ENCODE data around the gene SRSF8.

SRSF8 gene

DNA sequence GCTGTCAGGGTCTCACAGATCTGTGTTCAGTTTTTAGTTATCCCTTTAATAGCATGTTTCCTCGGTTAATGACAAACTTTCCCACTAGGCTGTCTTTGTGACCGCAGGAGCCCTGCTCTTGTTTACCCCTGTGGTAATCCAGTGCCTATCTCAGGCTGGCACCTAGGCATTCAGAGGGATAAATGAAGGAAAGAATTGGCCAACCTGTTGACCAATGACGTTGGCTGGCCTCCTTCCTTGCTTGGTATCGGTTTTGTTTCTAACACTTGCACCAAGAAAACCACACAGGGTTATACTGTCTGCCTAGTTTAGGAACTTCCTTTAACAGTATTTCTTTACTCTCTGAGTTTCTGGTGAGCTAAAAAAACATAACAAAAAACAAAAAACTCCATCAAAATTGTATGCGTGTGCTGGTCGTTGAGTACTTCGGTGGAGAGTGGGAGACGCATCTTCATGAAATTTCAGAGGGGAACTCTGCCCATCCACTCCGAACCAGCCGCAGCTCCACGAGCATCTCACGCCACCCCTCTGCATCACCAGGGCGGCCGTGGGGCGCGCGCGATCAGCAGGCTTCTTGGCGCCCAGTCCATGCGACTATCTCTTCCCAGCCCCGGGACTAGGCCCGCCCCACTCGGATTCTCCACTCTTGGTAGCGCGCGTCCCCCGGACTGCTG lies 22.4 kb downstream of the SRSF8 start:
- H3K9me2 ChIP-seq (replicated peaks; ENCODE audit: control insufficient read depth, low read length): no peaks in the 10 kb centered on the region
- 0 out of 2 replicates have a peak, but pooled peaks cover 2% of the 10 kb centered on the region for H3F3A ChIP-seq (ENCODE audit: control insufficient read depth, insufficient read depth)
- H3K79me2 ChIP-seq (ENCODE audit: control insufficient read depth, low read length): peaks cover 19% of the 10 kb centered on the region
- H3K27ac ChIP-seq (ENCODE audit: low read depth, low read length): no peak overlapping the region; the same call in 1 of the 2 replicates
- H3K4me1 ChIP-seq (ENCODE audit: control insufficient read depth, low read length): peaks cover 48% of the 10 kb centered on the region
- no peaks in the 10 kb centered on the region for H3K9me3 ChIP-seq (ENCODE audit: control insufficient read depth, insufficient read depth, low read length)
- H4K20me1 ChIP-seq (ENCODE audit: control insufficient read depth, insufficient read depth, low read depth, low read length): no peaks in the 10 kb centered on the region
- H3K4me2 ChIP-seq (ENCODE audit: low read length): peak overlapping the region; percentile 83
- H3K4me3 ChIP-seq (ENCODE audit: low read length): peak overlapping the region; percentile 89
- TF ChIP-seq EZH2phosphoT487 (IDR thresholded peaks at IDR 0.05; ENCODE audit: borderline replicate concordance, low read length): no peak
- TF ChIP-seq, protein P1, sequence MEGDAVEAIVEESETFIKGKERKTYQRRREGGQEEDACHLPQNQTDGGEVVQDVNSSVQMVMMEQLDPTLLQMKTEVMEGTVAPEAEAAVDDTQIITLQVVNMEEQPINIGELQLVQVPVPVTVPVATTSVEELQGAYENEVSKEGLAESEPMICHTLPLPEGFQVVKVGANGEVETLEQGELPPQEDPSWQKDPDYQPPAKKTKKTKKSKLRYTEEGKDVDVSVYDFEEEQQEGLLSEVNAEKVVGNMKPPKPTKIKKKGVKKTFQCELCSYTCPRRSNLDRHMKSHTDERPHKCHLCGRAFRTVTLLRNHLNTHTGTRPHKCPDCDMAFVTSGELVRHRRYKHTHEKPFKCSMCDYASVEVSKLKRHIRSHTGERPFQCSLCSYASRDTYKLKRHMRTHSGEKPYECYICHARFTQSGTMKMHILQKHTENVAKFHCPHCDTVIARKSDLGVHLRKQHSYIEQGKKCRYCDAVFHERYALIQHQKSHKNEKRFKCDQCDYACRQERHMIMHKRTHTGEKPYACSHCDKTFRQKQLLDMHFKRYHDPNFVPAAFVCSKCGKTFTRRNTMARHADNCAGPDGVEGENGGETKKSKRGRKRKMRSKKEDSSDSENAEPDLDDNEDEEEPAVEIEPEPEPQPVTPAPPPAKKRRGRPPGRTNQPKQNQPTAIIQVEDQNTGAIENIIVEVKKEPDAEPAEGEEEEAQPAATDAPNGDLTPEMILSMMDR (IDR thresholded peaks at IDR 0.05; ENCODE audit: low read depth, low read length, poor library complexity, severe bottlenecking): no peak
- H3K36me3 ChIP-seq (ENCODE audit: control insufficient read depth, low read length): no peaks in the 10 kb centered on the region
- H3K27me3 ChIP-seq (ENCODE audit: control insufficient read depth, low read length): no peaks in the 10 kb centered on the region

DNA sequence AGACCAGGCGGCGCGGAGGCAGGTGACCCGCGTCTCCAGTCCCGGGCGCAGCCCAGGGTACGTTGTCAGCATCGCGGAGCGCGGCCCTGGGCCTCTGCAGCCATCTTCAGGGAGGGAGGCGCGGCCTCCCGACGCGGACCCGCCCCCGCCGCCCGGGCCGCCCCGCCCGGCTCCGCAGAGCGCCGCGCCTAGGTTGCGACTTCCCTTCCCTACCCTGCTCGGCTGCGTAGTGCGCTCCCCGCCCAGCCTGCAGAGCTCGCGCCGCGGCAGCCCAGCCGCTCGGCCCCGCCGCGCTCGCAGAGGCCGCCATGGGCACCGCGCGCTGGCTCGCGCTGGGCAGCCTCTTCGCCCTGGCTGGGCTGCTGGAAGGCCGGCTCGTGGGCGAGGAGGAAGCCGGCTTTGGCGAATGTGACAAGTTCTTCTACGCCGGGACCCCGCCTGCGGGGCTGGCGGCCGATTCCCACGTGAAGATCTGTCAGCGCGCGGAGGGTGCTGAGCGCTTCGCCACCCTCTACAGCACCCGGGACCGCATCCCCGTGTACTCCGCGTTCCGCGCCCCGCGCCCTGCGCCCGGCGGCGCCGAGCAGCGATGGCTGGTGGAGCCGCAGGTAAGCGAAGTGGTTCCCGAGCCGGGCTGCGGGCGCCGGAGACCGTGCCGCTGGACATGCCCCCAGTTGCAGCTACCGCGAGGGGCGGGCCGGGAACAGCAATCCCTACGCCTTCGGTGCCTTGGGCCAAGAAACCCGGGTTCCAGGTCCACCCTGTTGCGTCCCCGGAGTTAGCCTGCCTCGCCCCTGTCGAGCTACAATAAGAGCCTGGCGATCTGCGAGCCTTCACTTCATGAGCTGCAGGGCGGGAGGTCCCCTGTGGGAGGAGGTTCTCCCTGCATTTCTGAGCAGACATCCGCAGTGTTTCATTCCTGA lies 23.2 kb downstream of the SRSF8 start, which contains the start of gene ENDOD1:
Gene ENDOD1 (plus strand): TSS at position 227 of the 923 bp plus-strand sequence. CDS start 82 bp downstream, at position 309.
- Histone ChIP-seq H3K79me2 (ENCODE audit: control insufficient read depth, low read length) (peaks cover 24% of the 10 kb centered on the region), H3K4me1 (ENCODE audit: control insufficient read depth, low read length) (peaks cover 56% of the 10 kb centered on the region), H3F3A (ENCODE audit: control insufficient read depth, insufficient read depth) (0 out of 2 replicates have a peak, but pooled peaks cover 2% of the 10 kb centered on the region), H3K4me3 (ENCODE audit: low read length) (peak within 1 kb of the TSS; percentile 89), H3K9me3 (ENCODE audit: control insufficient read depth, insufficient read depth, low read length) (no peaks in the 10 kb centered on the region), H3K4me2 (ENCODE audit: low read length) (peak within 1 kb of the TSS; percentile 83), H3K27ac (ENCODE audit: low read depth, low read length) (peak within 1 kb of the TSS; percentile 5; the same call in 1 of the 2 replicates), H4K20me1 (ENCODE audit: control insufficient read depth, insufficient read depth, low read depth, low read length) (no peaks in the 10 kb centered on the region), H3K36me3 (ENCODE audit: control insufficient read depth, low read length) (peaks cover 6% of the 10 kb centered on the region; the same call in 1 of the 2 replicates), H3K27me3 (ENCODE audit: control insufficient read depth, low read length) (no peaks in the 10 kb centered on the region), H3K9me2 (replicated peaks; ENCODE audit: control insufficient read depth, low read length) (no peaks in the 10 kb centered on the region)
- TF ChIP-seq, protein P1 (IDR thresholded peaks at IDR 0.05; ENCODE audit: low read depth, low read length, poor library complexity, severe bottlenecking): peak; percentile 29
- TF ChIP-seq EZH2phosphoT487 (IDR thresholded peaks at IDR 0.05; ENCODE audit: borderline replicate concordance, low read length): no peak

DNA sequence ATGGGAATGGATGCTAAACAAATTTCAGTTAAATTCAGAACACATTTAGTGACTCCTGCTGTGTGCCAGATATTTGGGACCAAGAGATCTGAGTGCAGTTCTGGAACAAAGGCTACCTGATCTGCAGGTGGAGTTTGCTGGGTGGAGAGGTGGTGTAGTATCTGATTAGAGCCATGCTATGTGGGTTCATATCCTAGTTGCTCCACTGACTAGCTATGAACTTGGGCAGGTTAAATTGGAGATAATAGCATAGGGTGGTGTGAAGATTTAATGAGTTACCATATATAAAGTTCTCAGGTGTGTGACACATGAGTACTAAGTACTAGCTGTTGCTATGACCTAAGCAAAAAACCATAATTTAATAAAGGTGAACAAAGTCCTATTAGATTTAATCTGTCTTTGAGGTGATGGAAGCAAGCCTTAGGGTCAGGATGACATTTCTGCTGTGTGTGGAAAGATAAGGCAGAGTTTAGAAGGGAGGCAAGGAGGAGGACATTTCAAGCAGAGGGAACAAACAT lies 25.0 kb downstream of the SRSF8 start:
- Histone ChIP-seq H3K27ac (ENCODE audit: low read depth, low read length) (no peak overlapping the region), H3K79me2 (ENCODE audit: control insufficient read depth, low read length) (peaks cover 34% of the 10 kb centered on the region), H3K9me3 (ENCODE audit: control insufficient read depth, insufficient read depth, low read length) (peaks cover 9% of the 10 kb centered on the region; the same call in 1 of the 2 replicates), H3K9me2 (replicated peaks; ENCODE audit: control insufficient read depth, low read length) (no peaks in the 10 kb centered on the region), H3K4me1 (ENCODE audit: control insufficient read depth, low read length) (peaks cover 75% of the 10 kb centered on the region), H4K20me1 (ENCODE audit: control insufficient read depth, insufficient read depth, low read depth, low read length) (no peaks in the 10 kb centered on the region), H3K36me3 (ENCODE audit: control insufficient read depth, low read length) (peaks cover 15% of the 10 kb centered on the region), H3K27me3 (ENCODE audit: control insufficient read depth, low read length) (no peaks in the 10 kb centered on the region), H3K4me2 (ENCODE audit: low read length) (peak overlapping the region; percentile 83; the same call in 1 of the 2 replicates), H3F3A (ENCODE audit: control insufficient read depth, insufficient read depth) (peaks cover 16% of the 10 kb centered on the region), H3K4me3 (ENCODE audit: low read length) (no peak overlapping the region)
- TF ChIP-seq, protein P1 (IDR thresholded peaks at IDR 0.05; ENCODE audit: low read depth, low read length, poor library complexity, severe bottlenecking): no peak
- TF ChIP-seq EZH2phosphoT487 (IDR thresholded peaks at IDR 0.05; ENCODE audit: borderline replicate concordance, low read length): no peak

All from DOHH2 (cell line).